WERI-Rb-1 (cell line): ENCODE data around the gene MS4A14.

Source experiments
- DNase-seq: peaks from one replicate; pipeline ENCODE4 v3.0.0-alpha.2; 2020
- H3K27ac ChIP-seq: fragments of 250-450 bp; sonication (Bioruptor Pico); 2 replicates; pipeline ENCODE4 v1.5.1; 2020; ENCODE audit warnings: mild to moderate bottlenecking, moderate library complexity
- H3K27me3 ChIP-seq: fragments of 250-450 bp; sonication (Bioruptor Pico); 2 replicates; pipeline ENCODE4 v1.5.1; 2021; ENCODE audit warnings: mild to moderate bottlenecking, low read depth, moderate library complexity; ENCODE audit not compliant: insufficient read depth, severe bottlenecking
- H3K36me3 ChIP-seq: fragments of 250-450 bp; sonication (Bioruptor Pico); 2 replicates; pipeline ENCODE4 v1.5.1; 2020; ENCODE audit warnings: mild to moderate bottlenecking, moderate library complexity
- H3K4me3 ChIP-seq: 2 replicates; pipeline ENCODE4 v1.5.1; 2011; ENCODE audit warnings: low read depth, mild to moderate bottlenecking, control low read depth, low read length
- H3K9me3 ChIP-seq: fragments of 250-450 bp; sonication (Bioruptor Pico); 2 replicates; pipeline ENCODE4 v1.5.1; 2021; ENCODE audit warnings: mild to moderate bottlenecking, moderate library complexity; ENCODE audit not compliant: severe bottlenecking
- CTCF ChIP-seq: IDR thresholded peaks from 2 replicates; pipeline ENCODE4 v1.5.1; 2011; ENCODE audit warnings: low read depth, mild to moderate bottlenecking, control low read depth, inconsistent platforms, low read length

MS4A14 gene

DNA sequence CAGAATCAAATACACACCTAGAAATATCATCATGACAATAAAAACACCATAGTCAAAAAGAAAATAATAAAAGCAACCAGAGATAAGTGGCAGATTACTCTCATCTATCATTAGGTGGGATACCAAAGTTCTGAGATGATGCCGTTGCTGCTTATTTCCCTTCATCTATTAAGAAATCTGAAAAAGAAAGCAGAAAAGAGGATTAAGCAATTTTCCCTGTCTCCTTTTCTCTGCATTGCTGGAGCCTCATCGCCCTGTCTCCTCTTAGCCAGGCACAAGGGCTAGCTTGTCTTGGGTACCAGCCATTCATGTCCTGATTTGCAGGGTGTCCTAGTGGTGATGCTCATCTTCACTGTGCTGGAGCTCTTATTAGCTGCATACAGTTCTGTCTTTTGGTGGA is 3.9 kb upstream of the MS4A14 start:
- Histone ChIP-seq H3K36me3 (no peaks in the 10 kb centered on the region), H3K9me3 (no peaks in the 10 kb centered on the region), H3K27me3 (peaks cover 2% of the 10 kb centered on the region), H3K4me3 (no peak overlapping the region), H3K27ac (no peak overlapping the region)
- DNase-seq: no peak
- no peak for TF ChIP-seq CTCF

DNA sequence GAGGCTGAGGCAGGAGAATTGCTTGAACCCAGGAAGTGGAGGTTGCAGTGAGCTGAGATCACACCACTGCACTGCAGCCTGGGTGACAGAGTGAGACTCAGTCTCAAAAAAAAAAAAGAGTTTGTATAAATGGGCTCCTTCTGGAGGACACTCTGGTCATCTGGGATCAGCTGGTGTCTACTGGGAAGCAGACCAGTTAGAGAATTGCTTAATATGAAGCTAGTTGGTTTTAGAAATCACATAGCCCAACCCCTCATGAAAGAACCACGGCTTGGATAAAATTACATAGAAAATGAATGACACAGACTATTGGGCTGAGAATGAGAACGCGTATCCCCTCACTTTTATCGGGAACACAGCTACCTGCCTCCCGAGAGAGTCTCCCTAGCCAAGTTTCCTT is 3.2 kb upstream of the MS4A14 start:
- no peak for DNase-seq
- Histone ChIP-seq H3K36me3 (no peaks in the 10 kb centered on the region), H3K4me3 (no peak overlapping the region)

GRCh38 chr11:60394666-60395380 is 1.4 kb upstream of the MS4A14 start:
- DNase-seq: no peak
- Histone ChIP-seq H3K27me3 (peaks cover 2% of the 10 kb centered on the region), H3K36me3 (no peaks in the 10 kb centered on the region), H3K4me3 (no peak overlapping the region), H3K27ac (no peak overlapping the region), H3K9me3 (no peaks in the 10 kb centered on the region)
- TF ChIP-seq CTCF: no peak

More for the DNA sequence above, 3.2 kb upstream of the MS4A14 start:
- H3K9me3 ChIP-seq: no peaks in the 10 kb centered on the region
- H3K27ac ChIP-seq: no peak overlapping the region
- TF ChIP-seq CTCF: no peak
- H3K27me3 ChIP-seq: peaks cover 2% of the 10 kb centered on the region

GRCh38 chr11:60396799-60397198 is 540 bp downstream of the MS4A14 start:
- no peak overlapping the region for H3K27ac ChIP-seq
- H3K9me3 ChIP-seq: no peaks in the 10 kb centered on the region
- H3K27me3 ChIP-seq: peaks cover 2% of the 10 kb centered on the region
- no peak overlapping the region for H3K4me3 ChIP-seq
- no peaks in the 10 kb centered on the region for H3K36me3 ChIP-seq
- no peak for TF ChIP-seq CTCF
- DNase-seq: no peak

DNA sequence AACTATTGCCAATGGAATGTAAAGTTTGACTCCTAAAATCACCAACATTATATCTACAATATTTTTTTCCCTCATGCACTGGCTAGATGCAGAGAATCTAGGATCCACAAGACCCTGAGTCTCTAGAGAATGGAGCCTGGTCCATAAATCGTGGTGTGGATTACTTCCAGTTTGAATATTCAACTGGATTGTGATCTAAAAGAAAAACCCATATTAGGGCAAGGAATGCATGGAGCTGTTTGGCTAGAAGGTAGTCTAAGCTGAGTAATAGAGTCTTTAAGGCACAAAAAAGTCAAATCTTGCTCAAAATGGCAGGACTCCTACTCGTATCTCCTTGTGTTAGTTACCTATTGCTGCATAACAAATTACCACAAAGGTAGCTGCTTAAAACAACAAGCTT is 23.8 kb downstream of the MS4A14 start:
- TF ChIP-seq CTCF: no peak
- DNase-seq: no peak
- H3K4me3 ChIP-seq: no peak overlapping the region

GRCh38 chr11:60422609-60423008 is 26.4 kb downstream of the MS4A14 start:
- Histone ChIP-seq H3K9me3 (no peaks in the 10 kb centered on the region), H3K27me3 (no peaks in the 10 kb centered on the region), H3K27ac (no peak overlapping the region), H3K36me3 (no peaks in the 10 kb centered on the region), H3K4me3 (no peak overlapping the region)
- DNase-seq: no peak
- no peak for TF ChIP-seq CTCF

More for the DNA sequence above, 23.8 kb downstream of the MS4A14 start:
- H3K27me3 ChIP-seq: no peaks in the 10 kb centered on the region
- H3K9me3 ChIP-seq: no peaks in the 10 kb centered on the region
- H3K36me3 ChIP-seq: no peaks in the 10 kb centered on the region
- H3K27ac ChIP-seq: no peak overlapping the region
